KG1 (cell line): ENCODE results near the gene EHHADH.
"Not testable (repeated sequence)": the region's sequence is repeated elsewhere in the genome, so short reads cannot be mapped to it uniquely, and the experiment has no call there.

Source experiments
- DNase-seq: peaks from one replicate; lab custom pipeline; 2025; lab: John Stamatoyannopoulos, UW

Gene EHHADH

GRCh38 chr3:185251272-185251671 is 2.6 kb downstream of the EHHADH start:
- DNase-seq = no peak

- no peak for DNase-seq
Observed at GRCh38 chr3:185250653-185251052, 3.2 kb downstream of the EHHADH start.

GRCh38 chr3:185250247-185250646 is 3.6 kb downstream of the EHHADH start:
- DNase-seq = no peak

- DNase-seq = no peak
Observed at GRCh38 chr3:185242642-185243041, 11.2 kb downstream of the EHHADH start.

GRCh38 chr3:185236969-185237368 is 16.9 kb downstream of the EHHADH start:
- no peak for DNase-seq

GRCh38 chr3:185233328-185233727 is 20.5 kb downstream of the EHHADH start:
- no peak for DNase-seq

- DNase-seq = not testable (repeated sequence)
Observed at GRCh38 chr3:185226526-185226925, 27.3 kb downstream of the EHHADH start.

- no peak for DNase-seq
Observed at GRCh38 chr3:185225523-185225922, 28.3 kb downstream of the EHHADH start.

- no peak for DNase-seq
Observed at GRCh38 chr3:185225080-185225479, 28.8 kb downstream of the EHHADH start.

- DNase-seq = no peak
Observed at GRCh38 chr3:185221203-185221602, 32.6 kb downstream of the EHHADH start.

- DNase-seq = no peak
Observed at GRCh38 chr3:185216607-185216958, 37.3 kb downstream of the EHHADH start.

GRCh38 chr3:185215873-185216606 is 37.8 kb downstream of the EHHADH start:
- no peak for DNase-seq

- no peak for DNase-seq
Observed at GRCh38 chr3:185212559-185212958, 41.3 kb downstream of the EHHADH start.

GRCh38 chr3:185212086-185212485 is 41.8 kb downstream of the EHHADH start:
- DNase-seq = no peak

- DNase-seq = no peak
Observed at GRCh38 chr3:185210621-185211142, 43.2 kb downstream of the EHHADH start.

GRCh38 chr3:185208823-185209222 is 45.0 kb downstream of the EHHADH start:
- no peak for DNase-seq

- DNase-seq = no peak
Observed at GRCh38 chr3:185207931-185208746, 45.7 kb downstream of the EHHADH start.

- no peak for DNase-seq
Observed at GRCh38 chr3:185207481-185207880, 46.4 kb downstream of the EHHADH start.

- DNase-seq = no peak
Observed at GRCh38 chr3:185205865-185206264, 48.0 kb downstream of the EHHADH start.

GRCh38 chr3:185204894-185205293 is 49.0 kb downstream of the EHHADH start:
- DNase-seq = no peak

GRCh38 chr3:185200639-185201038 is 53.2 kb downstream of the EHHADH start:
- no peak for DNase-seq

- no peak for DNase-seq
Observed at GRCh38 chr3:185199671-185200070, 54.2 kb downstream of the EHHADH start.

- DNase-seq = no peak
Observed at GRCh38 chr3:185199206-185199605, 54.6 kb downstream of the EHHADH start.
